Progenitor cell of endocrine pancreas (in vitro differentiated cells): Measurements from ENCODE around the gene PRKCH. TPM values are rescaled to one million over a fixed set of nuclear protein-coding genes. Genes with fewer than 3 reads are reported as not detected.
"Not testable (repeated sequence)": the region's sequence is repeated elsewhere in the genome, so short reads cannot be mapped to it uniquely, and the experiment has no call there.

Experiments used
- DNase-seq: peaks from one replicate; pipeline ENCODE4 v3.0.0; 2021; ENCODE audit warnings: low spot score; ENCODE audit not compliant: unreplicated experiment
- H3K27ac Mint-ChIP-seq: 2 replicates; pipeline ENCODE4 v1.8.0; 2021; ENCODE audit warnings: mild to moderate bottlenecking, moderate library complexity, mixed read lengths
- H3K27me3 Mint-ChIP-seq: 2 replicates; pipeline ENCODE4 v1.8.0; 2021; ENCODE audit warnings: mixed read lengths
- H3K36me3 Mint-ChIP-seq: 2 replicates; pipeline ENCODE4 v1.8.0; 2022; ENCODE audit warnings: mixed read lengths; ENCODE audit not compliant: insufficient read depth
- H3K4me1 Mint-ChIP-seq: 2 replicates; pipeline ENCODE4 v1.8.0; 2021; ENCODE audit warnings: low read depth, mixed read lengths
- H3K4me3 Mint-ChIP-seq: 2 replicates; pipeline ENCODE4 v1.8.0; 2021; ENCODE audit warnings: low read depth, mild to moderate bottlenecking, moderate library complexity, mixed read lengths
- H3K9me3 Mint-ChIP-seq: 2 replicates; pipeline ENCODE4 v1.8.0; 2021; ENCODE audit warnings: low read depth, mixed read lengths
- total RNA-seq: library from RNA; stranded (reverse); gene quantifications from 2 replicates; pipeline ENCODE4 v1.2.1, GENCODE V29; 2021
- TF ChIP-seq, protein P1 (sequence below): fragments of 200-600 bp; sonication (generic); IDR thresholded peaks from one replicate; pipeline ENCODE4 v1.5.0; 2021; ENCODE audit warnings: antibody characterized with exemption, mild to moderate bottlenecking; ENCODE audit not compliant: unreplicated experiment

PRKCH gene
- total RNA-seq, 1 donor from 2014 or later = 4.5 TPM

DNA sequence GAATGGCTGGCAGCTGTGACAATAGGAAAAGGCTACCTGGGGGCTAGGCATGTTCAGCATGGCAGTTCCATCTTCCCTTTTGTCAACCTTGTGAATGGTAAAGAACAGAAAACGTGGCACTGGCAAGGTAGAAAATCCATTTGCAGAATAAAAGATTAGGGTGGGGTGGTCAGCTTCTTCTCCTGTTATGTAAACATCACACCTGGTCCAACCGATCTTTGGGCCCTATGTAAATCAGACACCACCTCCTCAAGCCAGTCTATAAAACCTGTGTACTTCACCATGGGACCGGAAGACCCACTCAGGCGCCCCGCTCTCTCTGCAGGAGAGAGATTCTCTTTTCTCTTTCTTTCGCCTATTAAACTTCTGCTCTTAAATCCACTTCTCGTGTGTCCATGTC, 20.6 kb upstream of the PRKCH start:
- Mint-ChIP-seq H3K9me3 (no peaks in the 10 kb centered on the region), H3K4me1 (no peaks in the 10 kb centered on the region), H3K36me3 (no peaks in the 10 kb centered on the region), H3K27me3 (peaks cover 12% of the 10 kb centered on the region), H3K27ac (no peak overlapping the region), H3K4me3 (no peak overlapping the region)
- DNase-seq = no peak
- TF ChIP-seq, protein P1, sequence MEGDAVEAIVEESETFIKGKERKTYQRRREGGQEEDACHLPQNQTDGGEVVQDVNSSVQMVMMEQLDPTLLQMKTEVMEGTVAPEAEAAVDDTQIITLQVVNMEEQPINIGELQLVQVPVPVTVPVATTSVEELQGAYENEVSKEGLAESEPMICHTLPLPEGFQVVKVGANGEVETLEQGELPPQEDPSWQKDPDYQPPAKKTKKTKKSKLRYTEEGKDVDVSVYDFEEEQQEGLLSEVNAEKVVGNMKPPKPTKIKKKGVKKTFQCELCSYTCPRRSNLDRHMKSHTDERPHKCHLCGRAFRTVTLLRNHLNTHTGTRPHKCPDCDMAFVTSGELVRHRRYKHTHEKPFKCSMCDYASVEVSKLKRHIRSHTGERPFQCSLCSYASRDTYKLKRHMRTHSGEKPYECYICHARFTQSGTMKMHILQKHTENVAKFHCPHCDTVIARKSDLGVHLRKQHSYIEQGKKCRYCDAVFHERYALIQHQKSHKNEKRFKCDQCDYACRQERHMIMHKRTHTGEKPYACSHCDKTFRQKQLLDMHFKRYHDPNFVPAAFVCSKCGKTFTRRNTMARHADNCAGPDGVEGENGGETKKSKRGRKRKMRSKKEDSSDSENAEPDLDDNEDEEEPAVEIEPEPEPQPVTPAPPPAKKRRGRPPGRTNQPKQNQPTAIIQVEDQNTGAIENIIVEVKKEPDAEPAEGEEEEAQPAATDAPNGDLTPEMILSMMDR = no peak

DNA sequence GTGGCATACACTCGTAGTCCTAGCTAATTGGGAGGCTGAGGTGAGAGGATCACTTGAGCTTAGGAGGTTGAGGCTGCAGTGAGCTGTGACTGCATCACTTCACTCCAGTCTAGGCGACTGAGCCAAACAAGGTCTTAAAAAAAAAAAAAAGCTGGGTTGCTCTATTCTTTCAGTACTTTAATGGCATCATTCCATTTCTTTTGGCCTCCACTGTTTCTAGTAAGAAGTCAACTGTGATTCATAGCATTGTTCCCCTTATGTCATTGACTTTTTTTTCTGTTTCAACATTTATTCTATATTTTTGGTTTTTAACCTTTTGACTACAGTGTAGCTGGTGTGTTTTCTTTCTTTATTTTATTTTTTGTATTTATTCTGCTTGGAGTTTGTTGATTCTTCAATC, 16.7 kb upstream of the PRKCH start:
- peaks cover 4% of the 10 kb centered on the region for H3K36me3 Mint-ChIP-seq
- H3K9me3 Mint-ChIP-seq = peaks cover 6% of the 10 kb centered on the region
- H3K27ac Mint-ChIP-seq = no peak overlapping the region
- no peak overlapping the region for H3K4me3 Mint-ChIP-seq
- DNase-seq = no peak
- TF ChIP-seq, protein P1 = no peak
- H3K27me3 Mint-ChIP-seq = peaks cover 2% of the 10 kb centered on the region
- H3K4me1 Mint-ChIP-seq = no peaks in the 10 kb centered on the region

DNA sequence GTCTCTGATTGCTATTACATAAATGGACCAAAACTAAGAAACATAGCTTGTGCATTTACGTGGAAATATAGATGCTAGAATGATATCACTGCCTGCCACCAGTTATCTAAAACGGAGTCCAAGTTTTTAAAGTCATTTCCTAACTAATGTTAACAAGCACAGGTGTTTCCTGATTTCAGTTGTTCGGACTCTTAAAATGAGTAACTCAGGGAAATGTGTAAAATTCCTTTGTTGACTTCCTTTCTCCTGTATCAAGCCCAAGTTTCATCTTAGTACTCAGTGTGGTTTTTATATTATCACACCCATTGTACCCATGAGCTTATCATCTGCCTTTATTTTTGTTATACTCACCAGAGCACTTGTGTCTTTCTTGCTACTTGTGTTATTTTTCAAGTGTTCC, 13.2 kb upstream of the PRKCH start:
- TF ChIP-seq, protein P1 = no peak
- no peaks in the 10 kb centered on the region for H3K4me1 Mint-ChIP-seq
- peaks cover 25% of the 10 kb centered on the region for H3K9me3 Mint-ChIP-seq
- no peaks in the 10 kb centered on the region for H3K27me3 Mint-ChIP-seq
- no peak for DNase-seq
- no peak overlapping the region for H3K4me3 Mint-ChIP-seq
- H3K27ac Mint-ChIP-seq = no peak overlapping the region
- H3K36me3 Mint-ChIP-seq = peaks cover 9% of the 10 kb centered on the region

DNA sequence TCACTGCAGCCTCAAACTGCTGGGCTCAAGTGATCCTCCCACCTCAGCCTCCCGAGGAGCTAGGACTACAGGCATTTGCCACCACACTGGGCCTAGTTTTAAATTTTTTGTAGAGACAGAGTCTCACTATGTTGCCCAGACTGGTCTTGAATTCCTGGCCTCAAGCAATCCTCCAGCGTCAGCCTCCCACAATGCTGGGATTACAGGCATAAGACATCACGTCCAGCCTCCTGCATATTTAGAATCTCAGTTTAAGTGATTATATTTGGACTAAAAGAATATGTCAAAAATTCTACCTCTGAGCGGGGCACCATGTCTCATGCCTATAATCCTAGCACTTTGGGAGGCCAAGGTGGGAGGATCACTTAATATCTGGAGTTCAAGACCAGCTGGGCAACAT, 12.7 kb upstream of the PRKCH start:
- H3K4me3 Mint-ChIP-seq, H3K4me1 Mint-ChIP-seq, H3K36me3 Mint-ChIP-seq, H3K27me3 Mint-ChIP-seq, DNase-seq, H3K27ac Mint-ChIP-seq: not testable (repeated sequence)
- peaks cover 29% of the 10 kb centered on the region for H3K9me3 Mint-ChIP-seq

DNA sequence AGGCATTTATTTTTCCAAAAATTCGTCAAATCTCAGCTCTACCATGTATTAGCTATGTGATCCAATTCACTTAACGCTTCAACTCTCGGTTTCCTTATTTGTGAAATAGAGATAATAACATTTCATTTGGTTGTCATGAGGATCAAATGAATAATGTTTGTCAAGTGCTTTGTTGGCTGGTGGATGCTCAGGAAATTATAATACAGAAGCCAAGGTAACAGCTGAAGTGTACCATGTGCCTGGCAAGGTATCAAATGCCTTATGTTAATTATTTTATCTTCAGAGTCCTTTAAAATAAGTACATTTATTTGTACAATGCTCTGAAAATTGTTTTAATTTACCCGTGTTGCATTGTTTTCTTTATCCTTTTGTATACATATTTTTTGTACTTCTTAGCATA, 6.1 kb upstream of the PRKCH start:
- Mint-ChIP-seq H3K36me3 (peaks cover 3% of the 10 kb centered on the region), H3K27ac (no peak overlapping the region), H3K9me3 (peaks cover 21% of the 10 kb centered on the region), H3K27me3 (no peaks in the 10 kb centered on the region), H3K4me1 (no peaks in the 10 kb centered on the region), H3K4me3 (no peak overlapping the region)
- DNase-seq = no peak
- TF ChIP-seq, protein P1 = no peak

DNA sequence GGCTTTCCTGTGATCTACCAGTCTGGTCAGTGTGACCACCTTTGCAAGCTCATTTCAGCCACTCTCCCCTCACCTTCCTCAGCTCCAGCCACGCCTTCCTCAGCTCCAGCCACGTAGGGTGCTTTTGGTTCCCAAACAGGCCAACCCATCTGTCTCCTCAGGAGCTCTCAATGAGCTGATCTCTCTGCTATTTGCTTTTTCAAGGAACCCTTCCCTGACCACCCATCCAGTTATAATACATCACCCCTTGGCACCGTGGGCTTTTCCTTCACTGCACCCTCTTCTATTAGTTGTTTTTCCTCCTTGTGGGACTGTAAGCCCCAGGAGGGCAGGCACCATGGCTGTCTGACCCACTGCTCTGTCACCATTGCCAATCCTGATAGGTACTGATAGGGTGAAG, 2.3 kb upstream of the PRKCH start:
- DNase-seq = no peak

More for the DNA sequence above, 2.3 kb upstream of the PRKCH start:
- Mint-ChIP-seq H3K27me3 (peaks cover 27% of the 10 kb centered on the region), H3K27ac (no peak overlapping the region), H3K36me3 (peaks cover 2% of the 10 kb centered on the region), H3K9me3 (peaks cover 4% of the 10 kb centered on the region), H3K4me1 (peaks cover 4% of the 10 kb centered on the region), H3K4me3 (no peak overlapping the region)
- TF ChIP-seq, protein P1 = no peak
